GM21526 (cell line): ENCODE results near the gene PRKG2.
"Not testable (repeated sequence)": the region's sequence is repeated elsewhere in the genome, so short reads cannot be mapped to it uniquely, and the experiment has no call there.

ENCODE experiments used
- ATAC-seq: cut with Tn5 transposase; IDR thresholded peaks from one replicate; pipeline ENCODE4 v1.9.1; 2021; ENCODE audit warnings: moderate library complexity; ENCODE audit not compliant: unreplicated experiment, low FRiP score

The PRKG2 gene

DNA sequence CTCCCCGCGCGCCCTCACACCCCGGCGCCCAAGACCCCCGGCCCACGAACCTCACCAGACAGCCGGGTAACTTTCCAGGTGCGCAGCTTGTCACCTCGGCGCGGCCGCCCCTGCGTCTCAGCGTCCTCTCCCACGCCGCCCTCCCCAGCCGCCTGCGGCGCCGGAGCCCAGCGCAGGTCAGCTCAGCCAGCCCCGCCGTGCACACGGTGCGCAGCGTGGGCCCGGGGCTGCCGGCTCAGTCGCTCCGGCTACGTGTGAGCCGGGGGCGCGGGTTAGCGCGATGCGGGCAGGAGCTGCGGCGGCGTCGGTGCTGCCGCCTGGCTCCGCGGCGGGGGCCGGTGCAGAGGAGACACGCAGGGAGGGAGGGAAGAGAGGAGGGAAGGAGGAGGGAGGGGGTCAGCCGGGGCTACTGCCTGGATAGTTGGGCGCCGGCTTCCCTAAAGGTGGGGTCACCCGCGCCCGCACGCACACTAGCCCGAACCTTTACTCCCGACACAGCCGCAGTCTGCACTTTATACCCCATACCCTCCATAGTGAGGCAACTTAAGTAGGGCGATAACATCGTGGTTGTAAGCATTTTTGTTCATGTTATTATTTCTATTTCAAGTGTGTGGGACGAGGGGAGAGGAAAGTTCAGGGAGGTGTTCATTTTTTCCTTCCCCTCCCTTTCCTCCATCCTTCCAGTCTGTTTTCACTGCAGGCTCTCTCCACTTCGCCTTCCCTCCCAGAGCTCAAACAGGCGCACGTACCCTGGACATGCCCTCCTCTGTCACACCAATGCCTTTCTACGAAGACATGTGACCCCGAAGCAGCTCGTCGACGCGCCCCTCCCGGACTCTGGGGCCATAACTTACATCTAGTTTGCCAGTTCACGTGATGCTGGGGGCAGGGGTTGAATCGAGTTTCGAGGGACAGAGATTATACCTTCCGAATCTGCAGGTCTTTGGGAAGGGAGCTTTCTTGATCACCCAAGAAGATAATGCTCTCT is at the start of gene PRKG2:
Gene PRKG2 (minus strand): TSS at position 342 of the 988 bp plus-strand sequence. CDS start 10,175 bp downstream, outside the sequence.
- ATAC-seq: no peak

GRCh38 chr4:81260443-81261101 is 45.5 kb upstream of the PRKG2 start:
- no peak for ATAC-seq

DNA sequence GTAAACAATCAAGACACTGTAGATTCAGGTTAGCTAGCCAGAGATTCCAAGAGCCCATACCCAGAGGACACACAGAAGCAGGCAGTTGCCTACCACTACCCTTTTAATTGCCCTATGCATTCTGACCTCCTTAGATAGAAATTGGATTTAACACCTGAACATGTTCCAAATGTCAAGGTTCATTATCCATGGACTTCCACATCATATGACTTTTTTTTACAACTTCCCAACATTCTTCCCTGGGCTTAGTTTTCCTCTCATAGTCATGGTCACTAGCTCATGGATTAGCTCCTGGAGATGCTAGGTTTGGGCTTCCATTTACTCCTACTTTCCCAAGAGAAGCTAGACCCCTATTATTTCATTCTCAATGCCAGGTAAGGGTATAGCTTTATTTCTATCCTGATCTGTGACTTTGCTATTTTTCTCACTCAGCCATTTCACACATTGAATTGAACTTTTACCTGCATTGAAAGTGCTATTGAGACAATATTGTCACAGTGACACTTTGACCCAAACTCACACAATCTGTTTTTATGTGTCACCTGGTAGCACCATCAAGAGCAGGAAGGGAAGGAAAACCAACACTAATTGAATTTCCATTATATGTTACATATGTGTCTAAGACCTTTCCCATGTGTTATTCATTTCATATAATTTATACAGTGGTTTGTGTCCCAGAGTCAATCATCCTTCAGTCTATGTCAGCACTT is 44.0 kb upstream of the PRKG2 start:
- ATAC-seq: no peak

- no peak for ATAC-seq
Measured at GRCh38 chr4:81257816-81258215, 42.8 kb upstream of the PRKG2 start.

- ATAC-seq: no peak
Measured at GRCh38 chr4:81257021-81257420, 42.0 kb upstream of the PRKG2 start.

- no peak for ATAC-seq
Measured at GRCh38 chr4:81256059-81256970, 41.3 kb upstream of the PRKG2 start.

DNA sequence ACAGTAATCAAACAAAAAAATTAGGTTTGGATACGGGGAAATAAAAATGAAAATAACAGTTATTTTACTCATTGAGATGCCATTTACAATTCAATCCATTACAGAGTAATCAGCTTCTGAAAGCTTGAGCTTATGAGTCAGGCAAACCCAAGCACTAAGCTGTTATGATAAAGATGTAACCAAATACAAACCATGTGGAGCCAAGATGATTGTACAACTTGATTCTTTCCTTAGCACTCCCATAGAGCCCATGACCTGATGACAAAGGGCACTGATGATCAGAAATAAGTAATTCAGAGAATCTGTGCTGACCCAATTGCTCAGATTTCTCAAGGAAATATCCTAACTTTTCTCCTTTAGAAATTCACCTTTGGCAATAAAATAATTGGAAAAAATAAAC is 40.5 kb upstream of the PRKG2 start:
- ATAC-seq: no peak

DNA sequence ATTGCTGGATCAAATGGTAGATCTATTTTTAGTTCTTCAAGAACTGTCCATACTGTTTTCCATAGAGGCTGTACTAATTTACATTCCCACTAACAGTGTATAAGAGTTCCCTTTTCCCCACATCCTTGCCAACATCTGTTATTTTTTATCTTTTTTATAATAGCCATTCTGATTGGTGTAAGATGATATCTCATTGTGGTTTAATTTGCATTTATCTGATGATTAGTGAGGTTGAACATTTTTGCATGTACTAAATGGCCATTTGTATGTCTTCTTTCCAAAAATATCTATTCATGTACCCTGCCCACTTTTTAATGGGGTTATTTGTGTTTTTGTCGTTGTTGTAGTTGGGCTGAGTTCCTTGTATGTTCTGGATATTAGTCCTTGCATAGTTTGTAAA is 35.4 kb upstream of the PRKG2 start:
- ATAC-seq: no peak

GRCh38 chr4:81245218-81246009 is 30.4 kb upstream of the PRKG2 start:
- no peak for ATAC-seq

DNA sequence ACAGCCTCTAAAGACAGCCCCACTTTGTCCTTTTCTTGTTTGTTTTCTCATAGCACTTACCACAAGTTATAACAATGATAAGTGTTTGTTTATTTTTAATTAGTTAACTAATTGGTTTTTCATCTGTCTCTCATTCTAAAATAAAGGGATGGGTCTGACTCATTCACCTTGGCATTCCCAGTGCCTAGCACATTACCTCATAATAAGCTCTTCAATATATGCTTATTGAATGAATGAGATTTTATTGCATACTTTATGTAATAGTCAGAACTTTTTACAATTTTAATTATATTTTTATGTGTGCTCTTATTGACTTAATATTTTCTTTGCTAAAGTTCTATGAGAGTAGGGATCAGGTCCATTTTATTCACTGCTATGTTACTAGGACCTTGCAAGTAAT is 22.8 kb upstream of the PRKG2 start:
- ATAC-seq: no peak

DNA sequence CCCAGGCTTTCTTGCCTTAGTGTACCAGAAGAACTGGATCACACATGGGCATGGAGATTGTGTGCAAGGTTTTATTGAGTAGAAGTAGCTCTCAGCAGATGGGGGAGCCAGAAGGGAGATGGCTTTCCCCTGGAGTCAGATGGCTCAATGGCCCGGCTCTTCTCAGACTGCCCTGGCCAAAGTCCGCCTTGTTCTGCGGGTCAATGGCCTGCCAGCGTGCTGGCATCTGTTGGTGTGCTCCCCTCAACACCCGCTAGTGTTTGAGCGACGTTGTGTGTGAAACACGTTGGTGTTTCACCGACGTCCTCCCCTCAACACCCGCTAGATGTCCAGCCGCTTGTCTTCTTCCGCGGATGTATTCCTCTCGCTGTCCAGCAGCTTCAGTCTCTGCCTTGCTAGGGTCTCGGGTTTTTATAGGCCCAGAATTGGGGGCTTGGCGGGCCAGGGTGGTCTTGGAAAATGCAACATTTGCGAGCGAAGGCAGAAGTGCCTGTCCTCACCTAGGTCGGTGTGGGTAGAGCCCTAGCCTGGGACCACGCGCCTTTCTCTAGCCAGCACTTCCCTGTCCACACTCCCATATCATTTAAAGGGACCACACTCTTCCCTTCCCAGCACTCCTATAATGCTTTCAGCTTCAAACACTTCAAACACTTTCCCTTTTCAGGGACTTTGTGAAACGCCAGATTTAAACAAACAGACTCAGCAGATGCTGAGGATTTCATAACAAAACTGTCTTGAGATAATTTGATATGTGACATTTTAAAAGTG is 21.1 kb upstream of the PRKG2 start:
- no peak for ATAC-seq

- no peak for ATAC-seq
Measured at GRCh38 chr4:81227968-81228367, 12.9 kb upstream of the PRKG2 start.

DNA sequence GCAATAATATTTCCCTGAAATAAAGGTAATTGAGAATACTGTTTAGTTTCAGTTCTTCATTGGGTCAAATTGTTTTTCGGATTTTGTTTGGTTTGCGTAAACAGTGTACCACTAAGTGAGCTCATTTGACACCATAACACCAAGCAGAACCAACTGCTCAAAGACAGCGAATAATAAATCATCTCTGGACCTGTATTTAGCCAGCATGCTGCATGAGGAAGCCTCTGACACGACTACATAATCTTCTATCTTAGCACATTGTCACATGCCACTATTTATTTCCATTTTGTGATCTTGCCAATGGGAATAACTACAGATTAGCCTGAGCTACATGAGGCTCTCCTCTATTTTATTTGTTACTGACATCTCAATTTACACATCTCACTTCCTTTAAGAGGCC is 12.1 kb upstream of the PRKG2 start:
- ATAC-seq: no peak

DNA sequence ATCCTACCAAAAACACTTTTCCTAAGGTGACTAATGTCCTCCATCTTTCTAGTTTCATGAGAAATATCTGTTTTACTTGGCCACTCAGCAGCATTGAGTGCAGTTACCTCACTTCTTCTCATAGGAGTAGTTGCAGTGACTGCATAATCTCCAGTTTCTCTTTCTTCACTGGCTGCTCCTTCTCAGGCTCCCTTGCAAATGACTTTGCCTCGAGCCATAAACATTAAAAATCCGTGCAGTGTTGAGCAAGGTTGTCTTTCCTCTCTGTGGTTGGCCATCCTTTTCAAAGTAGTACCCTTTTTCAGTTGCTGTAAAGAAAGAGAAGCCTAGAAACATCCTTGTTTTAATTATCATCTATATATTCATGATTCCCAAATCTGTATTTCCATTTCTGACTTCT is 10.2 kb upstream of the PRKG2 start:
- ATAC-seq: no peak

DNA sequence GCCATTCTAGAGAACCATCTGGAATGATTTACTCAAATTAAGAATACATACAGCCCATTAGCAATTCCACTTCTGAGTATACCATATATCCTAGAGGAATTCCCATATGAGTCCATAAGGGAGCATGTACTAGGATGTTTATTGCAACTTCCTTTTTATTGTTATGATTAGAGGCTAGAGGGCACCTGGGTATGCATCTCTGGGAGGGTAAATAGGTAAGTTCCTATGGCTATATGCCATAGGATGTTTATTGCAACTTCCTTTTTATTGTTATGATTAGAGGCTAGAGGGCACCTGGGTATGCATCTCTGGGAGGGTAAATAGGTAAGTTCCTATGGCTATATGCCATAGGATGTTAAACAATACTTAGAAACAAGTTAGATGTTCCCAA is 7.1 kb upstream of the PRKG2 start:
- ATAC-seq: not testable (repeated sequence)

- no peak for ATAC-seq
Measured at GRCh38 chr4:81221303-81222081, 6.5 kb upstream of the PRKG2 start.

DNA sequence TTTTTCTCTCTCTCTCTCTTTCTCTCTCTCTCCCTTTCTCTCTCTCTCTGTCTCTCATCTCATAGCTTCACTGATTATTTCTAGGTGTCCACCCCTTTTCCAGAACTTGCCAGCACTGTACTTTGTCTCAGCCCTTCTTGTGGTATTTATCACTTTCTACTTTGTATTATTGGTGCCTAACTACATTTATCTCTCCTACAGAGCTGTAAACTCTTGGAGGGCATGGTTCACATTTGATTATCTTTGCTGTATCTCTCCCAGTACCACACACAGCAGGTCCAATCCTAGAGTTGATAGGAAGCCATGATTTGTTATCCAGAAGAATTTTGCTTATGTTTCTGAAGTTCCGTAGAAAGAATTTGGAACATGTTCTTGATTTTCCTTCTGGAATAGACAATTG is 5.2 kb upstream of the PRKG2 start:
- no peak for ATAC-seq

DNA sequence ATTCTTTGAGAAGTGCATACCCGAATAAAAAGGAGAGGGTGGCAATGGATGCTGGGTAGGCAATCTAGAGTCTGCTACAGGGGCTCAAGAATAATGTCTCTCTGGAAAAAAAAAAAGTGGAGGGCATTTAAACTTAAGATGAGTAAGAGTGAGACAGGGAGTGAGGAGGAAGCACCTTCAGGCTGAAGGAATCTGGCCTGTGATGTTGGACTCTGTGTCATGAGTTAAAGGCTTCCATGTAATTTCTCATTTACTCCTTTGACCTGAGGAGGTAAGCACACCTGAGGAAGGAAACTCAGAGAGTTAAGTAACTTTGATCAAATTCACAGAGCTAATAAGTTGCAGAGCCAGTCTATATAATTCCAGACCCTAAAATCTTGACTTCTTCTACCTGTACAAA is 3.2 kb upstream of the PRKG2 start:
- ATAC-seq: no peak
